Muscle of leg (tissue), 11 donors: Measurements from ENCODE around the gene ZNF423. TPM values are rescaled to one million over a fixed set of nuclear protein-coding genes. Genes with fewer than 3 reads are reported as not detected.

Experiments used
- DNase-seq: peaks from one replicate; pipeline ENCODE4 v3.0.0; 2013
- H3K27ac ChIP-seq: one replicate; pipeline ENCODE4 v1.5.1; 2013; ENCODE audit warnings: mild to moderate bottlenecking, low read length, control low read depth
- H3K27me3 ChIP-seq: one replicate; pipeline ENCODE4 v1.6.1; 2013; ENCODE audit warnings: low read length; ENCODE audit not compliant: control insufficient read depth, insufficient read depth
- H3K36me3 ChIP-seq: one replicate; pipeline ENCODE4 v1.6.1; 2013; ENCODE audit warnings: low read length; ENCODE audit not compliant: control insufficient read depth, insufficient read depth
- H3K4me1 ChIP-seq: one replicate; pipeline ENCODE4 v1.6.1; 2013; ENCODE audit warnings: low read length; ENCODE audit not compliant: control insufficient read depth, insufficient read depth
- H3K4me3 ChIP-seq: one replicate; pipeline ENCODE4 v1.5.1; 2013; ENCODE audit warnings: low read length, control low read depth
- H3K9me3 ChIP-seq: replicated peaks from 2 replicates; pipeline ENCODE4 v1.6.1; 2013; ENCODE audit warnings: low read depth, low read length; ENCODE audit not compliant: control insufficient read depth
- WGBS: methylation state at CpG from one replicate; pipeline ENCODE4 v1.1.5; 2013; ENCODE audit warnings: missing lambda C conversion rate; ENCODE audit not compliant: insufficient coverage; 5-methylcytosine and 5-hydroxymethylcytosine counted together
- polyA plus RNA-seq, 8 donors: library from polyadenylated mRNA; unstranded; fragments of 120-200 nt; gene quantifications; one replicate each; pipeline versions ENCODE4 v1.2.1 to v1.2.3, GENCODE V29; 2013; ENCODE audit warnings: inconsistent platforms in 1 of 8, low replicate concordance in 1 of 8; ENCODE audit not compliant: insufficient read length in 8 of 8, insufficient read depth in 1 of 8
- total RNA-seq: library from RNA; stranded (reverse); fragments of 120-200 nt; gene quantifications from one replicate; pipeline ENCODE4 v1.2.4, GENCODE V29; 2013

Gene ZNF423
- total and polyA plus RNA-seq, 9 donors = 15.8 to 30.0 (median 25.5) TPM

DNA sequence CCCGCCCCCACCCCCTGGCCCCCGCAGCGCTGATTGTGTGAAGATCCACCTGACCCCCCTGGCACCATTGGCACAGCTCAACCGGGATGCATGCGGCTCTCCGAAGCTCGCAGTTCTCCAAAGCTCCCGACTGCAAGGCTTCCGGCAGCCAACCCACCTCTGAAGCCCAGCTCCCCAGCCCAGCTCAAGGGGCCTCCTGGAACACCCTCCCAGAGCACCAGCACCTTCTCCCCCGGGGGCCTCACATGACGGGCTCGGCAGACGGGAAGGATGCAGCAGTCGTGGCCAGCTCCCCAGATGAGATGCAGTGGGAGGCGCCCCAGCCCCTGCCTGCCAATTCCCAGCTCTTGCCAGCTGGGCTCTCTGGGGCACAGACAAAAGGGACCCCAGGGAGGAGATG lies 215.3 kb downstream of the ZNF423 start:
- WGBS = 32% methylated on average over 12 of the region's 15 CpGs
- Histone ChIP-seq H3K4me1 (peaks cover 40% of the 10 kb centered on the region), H3K4me3 (no peak overlapping the region), H3K27me3 (no peaks in the 10 kb centered on the region), H3K36me3 (peaks cover 26% of the 10 kb centered on the region), H3K9me3 (no peaks in the 10 kb centered on the region), H3K27ac (no peak overlapping the region)
- DNase-seq = peak; percentile 41

DNA sequence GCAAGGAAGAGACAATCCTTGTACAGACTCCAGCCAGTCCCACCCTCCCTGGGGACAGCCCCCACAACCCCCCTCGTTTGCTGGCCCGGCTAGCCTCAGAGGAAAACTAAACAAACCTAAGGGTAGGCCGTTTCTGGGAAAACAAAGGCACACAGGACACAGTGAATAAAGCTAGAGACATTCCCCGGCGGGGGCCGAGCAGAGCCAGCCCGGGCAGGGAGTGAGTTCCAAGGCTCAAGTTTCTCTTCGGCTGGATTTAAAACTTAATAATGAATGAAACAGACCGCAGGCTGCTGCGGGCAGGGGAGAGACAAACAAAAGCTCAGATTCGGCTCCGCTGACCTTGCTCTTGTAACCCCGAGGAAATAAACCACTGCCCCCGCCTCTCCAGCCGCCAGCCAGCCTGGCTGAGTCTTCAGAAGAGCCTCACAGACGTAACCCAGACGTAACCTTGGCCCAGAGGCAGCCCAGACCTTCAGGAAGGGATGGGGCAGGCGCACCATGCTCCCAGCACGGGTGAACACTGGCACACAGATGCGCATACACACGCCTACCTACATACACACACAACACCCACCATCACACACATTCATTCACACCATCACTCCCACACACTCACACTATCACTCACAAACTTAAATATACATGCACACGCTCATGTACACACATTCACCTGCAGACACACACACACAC lies 216.0 kb downstream of the ZNF423 start:
- H3K9me3 ChIP-seq = no peaks in the 10 kb centered on the region
- WGBS = 17% methylated on average over 21 of the region's 22 CpGs
- H3K27me3 ChIP-seq = no peaks in the 10 kb centered on the region
- peak; percentile 82 for DNase-seq
- peaks cover 40% of the 10 kb centered on the region for H3K4me1 ChIP-seq
- peaks cover 33% of the 10 kb centered on the region for H3K36me3 ChIP-seq
- H3K4me3 ChIP-seq = no peak overlapping the region
- peak overlapping the region; percentile 53 for H3K27ac ChIP-seq

DNA sequence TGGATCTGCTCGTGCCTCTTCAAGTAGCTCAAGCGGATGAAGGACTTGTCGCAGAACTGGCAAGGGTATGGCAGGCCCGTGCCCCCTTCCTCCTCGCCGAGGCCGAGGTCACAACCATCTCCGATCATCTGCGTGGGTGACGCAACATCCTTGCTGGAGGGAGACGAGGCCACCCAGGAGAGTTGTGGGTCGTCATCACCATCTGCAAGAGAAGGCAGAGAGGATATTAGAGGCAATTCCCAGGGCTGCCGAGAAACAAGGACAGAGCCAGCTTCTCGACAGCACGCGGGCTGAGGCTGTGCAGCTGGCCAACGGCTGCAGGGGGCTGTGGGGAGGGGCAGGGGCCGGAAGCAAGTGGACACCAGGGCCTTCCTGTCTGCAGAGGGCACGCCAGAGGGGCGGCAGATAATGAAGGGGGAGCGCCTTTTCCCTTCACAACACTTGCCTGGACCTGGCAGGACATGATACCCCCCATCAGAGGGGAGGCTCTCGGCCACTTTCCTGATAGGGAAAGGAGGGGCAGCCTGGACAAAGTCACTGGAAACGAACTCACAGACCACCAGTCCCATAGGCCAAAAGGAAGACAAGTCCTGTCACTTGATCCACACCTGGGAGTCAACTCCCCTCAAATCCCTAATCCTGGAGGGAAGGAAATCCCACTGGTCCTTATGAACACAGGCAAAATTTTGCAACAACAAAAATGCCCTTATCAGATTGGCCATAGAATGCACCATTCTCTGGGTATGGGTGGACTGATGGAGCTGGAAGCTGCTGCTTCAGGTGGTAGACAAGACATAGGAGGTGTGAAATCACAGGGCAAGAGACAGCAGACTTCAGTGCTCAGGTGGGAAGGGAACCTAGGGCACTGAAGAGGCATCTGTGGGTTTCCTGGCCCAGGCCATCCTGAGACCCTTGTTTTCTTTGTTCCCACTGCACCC lies 217.0 kb downstream of the ZNF423 start:
- H3K27me3 ChIP-seq = no peaks in the 10 kb centered on the region
- 32% methylated on average over 10 of the region's 23 CpGs for WGBS
- peaks cover 39% of the 10 kb centered on the region for H3K36me3 ChIP-seq
- no peaks in the 10 kb centered on the region for H3K9me3 ChIP-seq
- no peak overlapping the region for H3K4me3 ChIP-seq
- peak overlapping the region; percentile 53 for H3K27ac ChIP-seq
- H3K4me1 ChIP-seq = peaks cover 38% of the 10 kb centered on the region
- DNase-seq = peak; percentile 66

DNA sequence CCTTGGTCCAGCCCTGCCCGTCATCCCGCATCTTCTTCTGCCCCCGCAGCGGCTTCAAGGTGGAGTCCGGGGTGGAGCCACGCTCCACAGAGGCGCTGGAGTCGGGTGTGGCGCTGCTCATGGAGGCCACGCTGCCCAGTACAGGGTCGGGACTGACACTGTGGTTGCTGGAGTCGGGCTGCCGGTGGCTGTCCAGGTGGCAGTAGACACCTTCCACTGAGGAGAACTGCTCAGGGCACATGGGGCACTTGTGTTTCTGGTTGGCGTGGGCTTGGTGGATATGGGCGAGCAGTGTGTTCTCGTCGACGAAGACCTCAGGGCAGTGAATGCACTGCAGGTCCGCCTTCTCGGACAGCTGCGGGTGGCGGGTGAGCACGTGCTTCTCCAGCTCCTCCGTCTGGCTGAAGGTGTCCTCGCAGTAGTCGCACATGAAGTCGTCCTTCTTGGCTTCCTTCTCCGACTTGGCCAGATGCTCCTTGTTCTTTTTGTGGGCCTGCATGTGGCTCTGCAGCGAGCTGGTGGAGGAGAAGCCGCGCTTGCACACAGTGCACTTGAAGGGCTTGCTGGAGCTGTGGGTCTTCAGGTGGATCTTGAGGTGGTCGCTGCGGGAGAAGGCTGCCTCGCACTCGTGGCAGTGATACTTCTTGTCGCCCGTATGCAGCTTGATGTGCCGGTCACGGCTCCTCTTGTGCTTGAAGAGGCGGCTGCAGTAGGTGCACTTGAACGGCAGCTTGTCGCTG lies 217.8 kb downstream of the ZNF423 start:
- Histone ChIP-seq H3K27me3 (no peaks in the 10 kb centered on the region), H3K36me3 (peaks cover 39% of the 10 kb centered on the region), H3K4me3 (no peak overlapping the region), H3K27ac (no peak overlapping the region), H3K4me1 (peaks cover 43% of the 10 kb centered on the region), H3K9me3 (no peaks in the 10 kb centered on the region)
- peak; percentile 51 for DNase-seq
- WGBS = 86% methylated on average over 37 of the region's 42 CpGs

DNA sequence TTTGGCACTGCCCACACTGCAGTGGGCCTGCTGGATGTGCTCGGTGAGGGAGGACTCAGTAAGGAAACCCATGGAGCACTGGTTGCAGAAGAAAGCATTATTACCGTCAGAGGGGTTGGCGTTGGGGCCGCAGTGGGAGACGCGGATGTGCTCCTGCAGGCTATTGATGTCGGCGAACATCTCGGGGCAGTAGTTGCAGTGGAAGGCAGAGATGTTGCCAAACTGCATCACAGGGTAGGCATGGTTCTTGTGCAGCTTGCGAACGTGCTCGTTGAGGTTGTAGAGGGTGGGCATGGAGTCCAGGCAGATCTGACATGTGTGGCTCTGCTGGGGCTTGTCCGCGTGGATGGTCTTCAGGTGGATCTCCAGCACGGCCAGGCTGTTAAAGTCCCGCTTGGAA lies 218.4 kb downstream of the ZNF423 start:
- DNase-seq = no peak
- H3K27ac ChIP-seq = no peak overlapping the region
- H3K4me1 ChIP-seq = peaks cover 48% of the 10 kb centered on the region
- no peaks in the 10 kb centered on the region for H3K27me3 ChIP-seq
- no peaks in the 10 kb centered on the region for H3K9me3 ChIP-seq
- H3K36me3 ChIP-seq = peaks cover 39% of the 10 kb centered on the region
- H3K4me3 ChIP-seq = no peak overlapping the region
- 98% methylated on average over 16 of the region's 16 CpGs for WGBS

DNA sequence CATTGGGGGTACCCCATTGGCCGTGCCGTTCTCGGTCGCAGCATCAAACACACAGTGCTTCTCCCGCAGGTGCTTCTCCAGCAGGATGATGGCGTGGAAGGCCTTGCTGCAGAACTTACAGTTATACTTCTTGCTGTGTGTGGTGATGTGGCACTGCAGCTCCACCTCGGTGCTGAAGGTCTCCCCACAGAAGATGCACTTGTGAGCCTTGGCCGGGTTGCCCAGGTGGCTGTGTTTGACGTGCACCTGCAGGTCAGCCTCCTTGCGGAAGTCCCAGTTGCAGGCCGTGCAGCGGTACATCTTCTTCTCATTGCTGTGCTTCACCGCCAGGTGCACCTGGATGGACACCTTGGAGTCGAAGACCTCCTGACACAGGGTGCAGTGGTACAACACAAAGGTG lies 219.3 kb downstream of the ZNF423 start:
- 96% methylated on average over 14 of the region's 14 CpGs for WGBS

DNA sequence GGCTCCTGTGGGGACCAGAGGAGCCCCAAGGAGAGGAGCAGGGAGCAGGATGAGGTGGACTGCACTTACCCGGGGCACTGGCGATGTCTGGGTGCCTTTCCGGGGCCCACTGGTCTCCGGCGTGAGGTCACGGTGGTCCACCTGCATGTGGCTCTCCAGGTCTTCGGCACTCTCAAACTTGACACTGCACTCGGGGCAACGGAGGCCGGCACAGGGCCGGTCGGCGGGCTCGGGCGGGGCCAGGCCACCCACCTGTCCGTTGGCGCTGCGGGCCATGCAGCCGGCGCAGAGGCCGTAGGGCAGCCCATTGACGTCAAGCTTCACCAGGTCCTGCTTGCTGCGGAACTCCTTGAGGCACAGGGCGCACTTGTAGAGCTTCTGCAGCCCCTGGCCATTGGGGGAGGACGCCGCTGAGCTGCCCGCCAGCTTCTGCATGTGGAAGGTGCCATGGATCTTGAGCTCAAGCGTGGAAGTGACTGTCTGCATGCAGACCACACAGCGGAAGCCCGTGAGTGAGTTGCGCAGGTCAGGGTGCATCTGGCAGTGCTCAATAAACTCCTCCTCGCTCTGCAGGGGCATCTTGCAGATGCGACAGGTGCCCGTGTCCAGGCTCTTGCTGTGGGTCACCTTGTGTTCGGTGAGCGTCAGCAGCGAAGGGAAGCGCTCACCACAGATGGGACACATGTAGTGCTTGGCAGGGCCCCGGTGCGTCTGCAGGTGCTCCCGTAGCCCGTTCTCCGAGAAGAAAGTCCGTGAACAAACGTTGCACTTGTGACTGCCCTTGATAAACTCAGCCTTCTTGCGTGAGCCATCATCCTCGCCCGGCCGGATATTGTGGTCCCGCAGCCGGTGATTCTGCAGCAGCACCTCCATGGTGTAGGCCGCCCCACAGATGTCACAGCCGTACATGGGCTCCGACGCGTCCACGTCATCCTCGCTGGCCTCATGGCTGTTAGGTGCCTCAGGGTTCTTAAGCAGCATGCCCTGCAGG lies 220.0 kb downstream of the ZNF423 start:
- Histone ChIP-seq H3K4me3 (no peak overlapping the region), H3K27ac (no peak overlapping the region), H3K9me3 (no peaks in the 10 kb centered on the region), H3K36me3 (peaks cover 39% of the 10 kb centered on the region), H3K27me3 (no peaks in the 10 kb centered on the region), H3K4me1 (peaks cover 60% of the 10 kb centered on the region)
- DNase-seq = no peak
- 94% methylated on average over 58 of the region's 58 CpGs for WGBS

More for the DNA sequence above, 219.3 kb downstream of the ZNF423 start:
- DNase-seq = no peak
- Histone ChIP-seq H3K4me1 (peaks cover 57% of the 10 kb centered on the region), H3K27me3 (no peaks in the 10 kb centered on the region), H3K27ac (no peak overlapping the region), H3K36me3 (peaks cover 39% of the 10 kb centered on the region), H3K4me3 (no peak overlapping the region), H3K9me3 (no peaks in the 10 kb centered on the region)

DNA sequence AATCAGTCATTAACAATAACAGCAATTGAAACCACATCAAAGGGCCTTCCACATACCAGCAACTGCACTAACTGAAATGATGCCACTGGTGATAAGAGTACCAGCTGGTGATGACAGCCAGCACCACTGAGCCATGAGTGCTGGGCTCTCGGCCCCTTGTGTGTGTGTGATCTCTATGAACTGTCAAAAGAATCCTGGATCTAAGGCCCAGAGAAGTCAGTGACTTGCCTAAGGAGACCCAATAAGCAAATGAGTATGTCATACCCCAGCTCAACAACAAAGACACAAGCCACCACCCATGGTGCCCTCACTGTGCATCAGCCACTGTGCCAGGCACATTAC lies 220.9 kb downstream of the ZNF423 start:
- H3K4me1 ChIP-seq = peaks cover 53% of the 10 kb centered on the region
- H3K36me3 ChIP-seq = peaks cover 39% of the 10 kb centered on the region
- no peak overlapping the region for H3K4me3 ChIP-seq
- H3K27ac ChIP-seq = no peak overlapping the region
- no CpG with 5 or more reads among the region's 1 CpG for WGBS
- no peaks in the 10 kb centered on the region for H3K27me3 ChIP-seq
- no peaks in the 10 kb centered on the region for H3K9me3 ChIP-seq
- no peak for DNase-seq

DNA sequence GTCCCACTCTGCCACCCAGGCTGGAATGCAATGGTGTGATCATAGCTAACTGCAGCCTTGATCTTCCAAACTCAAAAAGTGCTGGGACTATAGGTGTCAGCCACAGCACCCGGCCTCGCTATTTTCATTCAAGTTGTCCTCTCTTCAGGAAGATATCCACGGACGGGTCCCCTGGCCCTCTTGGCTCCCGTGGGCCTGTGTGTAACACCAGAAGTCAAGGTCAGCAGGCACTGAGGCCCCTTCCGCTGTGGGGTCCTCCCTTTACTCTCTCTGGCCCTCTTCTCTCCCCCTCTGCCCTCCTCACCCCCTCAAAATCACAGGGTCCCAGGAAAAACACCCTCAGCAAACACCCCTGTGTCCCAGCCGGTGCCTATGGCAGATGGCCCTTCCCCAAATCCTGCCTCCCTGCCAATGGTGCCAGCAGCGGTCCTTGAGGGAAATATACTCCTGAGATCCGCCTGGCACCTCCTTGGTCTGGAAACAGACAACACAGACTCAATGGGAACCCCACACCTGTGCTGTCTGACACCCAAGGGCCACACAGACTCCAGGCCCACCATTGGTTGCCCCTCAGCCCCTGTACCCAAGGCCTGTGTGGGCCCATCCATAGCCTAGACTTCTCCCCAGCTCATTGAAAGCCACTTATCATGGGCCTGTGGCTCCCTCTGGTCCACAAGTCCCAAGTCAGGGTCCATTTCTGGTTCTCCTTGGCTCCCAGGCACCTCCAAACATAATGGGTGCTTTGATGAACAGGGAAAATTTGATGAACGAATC lies 221.5 kb downstream of the ZNF423 start:
- Histone ChIP-seq H3K4me3 (no peak overlapping the region), H3K4me1 (peaks cover 47% of the 10 kb centered on the region), H3K36me3 (peaks cover 40% of the 10 kb centered on the region), H3K27ac (no peak overlapping the region), H3K27me3 (no peaks in the 10 kb centered on the region), H3K9me3 (peaks cover 2% of the 10 kb centered on the region)
- DNase-seq = peak; percentile 0
- WGBS = 77% methylated on average over 8 of the region's 10 CpGs
